COLO829 (cell line): ENCODE data around the gene GPR155.
"Not testable (repeated sequence)": the region's sequence is repeated elsewhere in the genome, so short reads cannot be mapped to it uniquely, and the experiment has no call there.

Source experiments
- DNase-seq: peaks from one replicate; pipeline ENCODE4 v3.0.0; 2012; ENCODE audit warnings: low spot score

Gene GPR155

GRCh38 chr2:174492963-174493431 is 6.2 kb upstream of the GPR155 start:
- DNase-seq = no peak

- no peak for DNase-seq
These were observed 5.1 kb upstream of the GPR155 start for GRCh38 chr2:174491947-174492346.

GRCh38 chr2:174490051-174490450 is 3.2 kb upstream of the GPR155 start:
- no peak for DNase-seq

GRCh38 chr2:174489520-174489919 is 2.7 kb upstream of the GPR155 start:
- DNase-seq = not testable (repeated sequence)

- no peak for DNase-seq
These were observed 962 bp upstream of the GPR155 start for GRCh38 chr2:174487820-174488162.

- DNase-seq = peak; percentile 97
These were observed 435 bp upstream of the GPR155 start for GRCh38 chr2:174487108-174487819.

GRCh38 chr2:174485788-174486562 is 854 bp downstream of the GPR155 start:
- peak; percentile 27 for DNase-seq

GRCh38 chr2:174485045-174485444 is 1.8 kb downstream of the GPR155 start:
- not testable (repeated sequence) for DNase-seq

- DNase-seq = no peak
These were observed 2.3 kb downstream of the GPR155 start for GRCh38 chr2:174484573-174484972.

GRCh38 chr2:174482854-174483253 is 4.0 kb downstream of the GPR155 start:
- no peak for DNase-seq

GRCh38 chr2:174477759-174478158 is 9.1 kb downstream of the GPR155 start:
- no peak for DNase-seq

GRCh38 chr2:174473796-174474195 is 13.0 kb downstream of the GPR155 start:
- DNase-seq = no peak

- DNase-seq = peak; percentile 14
These were observed 21.5 kb downstream of the GPR155 start for GRCh38 chr2:174465327-174465726.

GRCh38 chr2:174461221-174461620 is 25.6 kb downstream of the GPR155 start:
- no peak for DNase-seq

- DNase-seq = no peak
These were observed 32.3 kb downstream of the GPR155 start for GRCh38 chr2:174454566-174454965.

GRCh38 chr2:174450021-174450816 is 36.6 kb downstream of the GPR155 start:
- no peak for DNase-seq

GRCh38 chr2:174449033-174449432 is 37.8 kb downstream of the GPR155 start:
- DNase-seq = no peak

- DNase-seq = no peak
These were observed 40.3 kb downstream of the GPR155 start for GRCh38 chr2:174446531-174446930.

- DNase-seq = no peak
These were observed 41.6 kb downstream of the GPR155 start for GRCh38 chr2:174445248-174445647.

- DNase-seq = no peak
These were observed 42.1 kb downstream of the GPR155 start for GRCh38 chr2:174444761-174445160.

- peak; percentile 51 for DNase-seq
These were observed 44.0 kb downstream of the GPR155 start for GRCh38 chr2:174442546-174443510.
